H1 (cell line): Measurements from ENCODE around the gene POGZ. TPM values are rescaled to one million over a fixed set of nuclear protein-coding genes. Genes with fewer than 3 reads are reported as not detected.

ENCODE experiments used
- CTCF ChIA-PET: fragments of 300-600 bp; sonication (Branson Sonifier 250); formaldehyde crosslinking; loops from one replicate; lab custom pipeline; 2021; ENCODE audit not compliant: partially characterized antibody; lab: Charles Lee
- POLR2A ChIA-PET: fragments of 300-600 bp; sonication (Branson Sonifier 250); formaldehyde crosslinking; loops from one replicate; lab custom pipeline; 2021; ENCODE audit warnings: inconsistent platforms; ENCODE audit not compliant: partially characterized antibody; lab: Charles Lee
- DNase-seq, 2 experiments: peaks; one replicate each; pipeline versions ENCODE4 v3.0.0 to v3.0.0-alpha.2; 2010 to 2022; ENCODE audit warnings: low spot score in 2 of 2, low read depth in 1 of 2, mixed read lengths in 1 of 2
- FAIRE-seq: peaks from 2 replicates; lab custom pipeline; 2011; peaks lifted over from hg19 to GRCh38; lab: Jason Lieb, UNC
- H2AFZ ChIP-seq: 2 replicates; pipeline ENCODE4 v1.8.1; 2012; ENCODE audit warnings: low read length, inconsistent platforms
- H2AK5ac ChIP-seq: 2 replicates; pipeline ENCODE4 v1.6.1; 2013; ENCODE audit warnings: low read depth, low read length
- H2BK120ac ChIP-seq: replicated peaks from 2 replicates; pipeline ENCODE3; 2013; ENCODE audit warnings: low read depth, low read length, inconsistent platforms
- H2BK12ac ChIP-seq: 2 replicates; pipeline ENCODE4 v1.6.1; 2013; ENCODE audit warnings: low read depth, low read length
- H2BK15ac ChIP-seq: 2 replicates; pipeline ENCODE4 v1.6.1; 2013; ENCODE audit warnings: low read length
- H2BK20ac ChIP-seq: 2 replicates; pipeline ENCODE4 v1.6.1; 2013; ENCODE audit warnings: low read length
- H2BK5ac ChIP-seq: 2 replicates; pipeline ENCODE4 v1.6.1; 2013; ENCODE audit warnings: low read depth, low read length
- H3K14ac ChIP-seq: 2 replicates; pipeline ENCODE4 v1.6.1; 2013; ENCODE audit warnings: inconsistent platforms; ENCODE audit not compliant: insufficient read length
- H3K18ac ChIP-seq: 2 replicates; pipeline ENCODE4 v1.6.1; 2013; ENCODE audit warnings: low read length; ENCODE audit errors: extremely low read depth
- H3K23ac ChIP-seq: 2 replicates; pipeline ENCODE4 v1.6.1; 2013; ENCODE audit warnings: inconsistent platforms; ENCODE audit not compliant: insufficient read length
- H3K23me2 ChIP-seq: 2 replicates; pipeline ENCODE4 v1.6.1; 2013; ENCODE audit warnings: low read depth, low read length
- H3K27ac ChIP-seq: 2 replicates; pipeline ENCODE4 v1.6.1; 2011; ENCODE audit warnings: low read depth, low read length, inconsistent platforms
- H3K27me3 ChIP-seq, 4 experiments: replicated peaks in 1 of 4; 1 replicate in 1 of 4; 2 replicates in 3 of 4; pipeline versions ENCODE4 v1.6.1 to v1.8.1; 2011 to 2013; ENCODE audit warnings: low read length in 3 of 4, mild to moderate bottlenecking in 3 of 4, inconsistent platforms in 2 of 4, mixed read lengths in 2 of 4, moderate library complexity in 1 of 4; ENCODE audit not compliant: control insufficient read depth in 3 of 4, insufficient read depth in 3 of 4; ENCODE audit errors: extremely low read depth in 1 of 4
- H3K36me3 ChIP-seq, 4 experiments: 2 replicates each; pipeline versions ENCODE4 v1.6.1 to v1.8.1; 2011 to 2013; ENCODE audit warnings: mild to moderate bottlenecking in 4 of 4, low read length in 3 of 4, moderate library complexity in 2 of 4, control low read depth in 1 of 4, inconsistent platforms in 1 of 4; ENCODE audit not compliant: insufficient read depth in 4 of 4, control insufficient read depth in 2 of 4
- H3K4ac ChIP-seq: replicated peaks from 2 replicates; pipeline ENCODE3; 2013; ENCODE audit warnings: low read length, low read depth, mixed read lengths, inconsistent platforms; ENCODE audit not compliant: insufficient read length
- H3K4me1 ChIP-seq, 4 experiments: replicated peaks in 1 of 4; 1 replicate in 1 of 4; 2 replicates in 3 of 4; pipeline versions ENCODE4 v1.6.1 to v1.8.1; 2011 to 2013; ENCODE audit warnings: low read length in 3 of 4, inconsistent platforms in 2 of 4, mixed read lengths in 1 of 4; ENCODE audit not compliant: insufficient read depth in 4 of 4, control insufficient read depth in 3 of 4
- H3K4me2 ChIP-seq, 2 experiments: 2 replicates each; pipeline versions ENCODE4 v1.6.1 to v1.8.1; 2011 to 2013; ENCODE audit warnings: low read depth in 2 of 2, low read length in 2 of 2, control low read depth in 1 of 2, inconsistent platforms in 1 of 2, mild to moderate bottlenecking in 1 of 2; ENCODE audit not compliant: insufficient read depth in 1 of 2
- H3K4me3 ChIP-seq, 4 experiments: fragments of 200-600, 300-600 bp in 1 of 4; sonication (generic), shearing (Covaris generic), sonication (Bioruptor Twin) in 1 of 4; 2 replicates each; pipeline versions ENCODE4 v1.5.1 to v1.8.1; 2011 to 2016; ENCODE audit warnings: low read length in 4 of 4, low read depth in 3 of 4, control low read depth in 2 of 4, inconsistent platforms in 2 of 4, mild to moderate bottlenecking in 2 of 4, mixed read lengths in 1 of 4, moderate library complexity in 1 of 4; ENCODE audit not compliant: insufficient read depth in 2 of 4; ENCODE audit errors: extremely low read depth in 1 of 4
- H3K56ac ChIP-seq: replicated peaks from 2 replicates; pipeline ENCODE3; 2013; ENCODE audit warnings: low read depth, mild to moderate bottlenecking, mixed read lengths, low read length, inconsistent platforms; ENCODE audit not compliant: insufficient read length
- H3K79me1 ChIP-seq: 2 replicates; pipeline ENCODE4 v1.6.1; 2013; ENCODE audit warnings: low read depth, low read length, control low read depth
- H3K79me2 ChIP-seq, 2 experiments: 2 replicates each; pipeline versions ENCODE4 v1.6.1 to v1.8.1; 2012 to 2013; ENCODE audit warnings: low read length in 2 of 2, mild to moderate bottlenecking in 2 of 2, inconsistent platforms in 1 of 2; ENCODE audit not compliant: insufficient read depth in 2 of 2, control insufficient read depth in 1 of 2
- H3K9ac ChIP-seq, 4 experiments: replicated peaks in 1 of 4; 1 replicate in 1 of 4; 2 replicates in 3 of 4; pipeline versions ENCODE4 v1.6.1 to v1.8.1; 2011 to 2013; ENCODE audit warnings: low read depth in 3 of 4, low read length in 3 of 4, control low read depth in 2 of 4, mild to moderate bottlenecking in 2 of 4, moderate library complexity in 2 of 4, inconsistent platforms in 1 of 4; ENCODE audit errors: extremely low read depth in 1 of 4
- H3K9me3 ChIP-seq, 2 experiments: 2 replicates each; pipeline versions ENCODE4 v1.6.1 to v1.8.1; 2012 to 2013; ENCODE audit warnings: mild to moderate bottlenecking in 2 of 2, moderate library complexity in 2 of 2, control low read depth in 1 of 2, inconsistent platforms in 1 of 2, low read depth in 1 of 2, low read length in 1 of 2, mixed read lengths in 1 of 2; ENCODE audit not compliant: insufficient read depth in 2 of 2
- H4K20me1 ChIP-seq, 2 experiments: replicated peaks in 1 of 2; 2 replicates each; pipeline versions ENCODE3 to v1.8.1; 2011 to 2013; ENCODE audit warnings: inconsistent platforms in 2 of 2, low read length in 2 of 2, mild to moderate bottlenecking in 1 of 2; ENCODE audit not compliant: insufficient read depth in 2 of 2, control insufficient read depth in 1 of 2
- H4K5ac ChIP-seq: 2 replicates; pipeline ENCODE4 v1.6.1; 2013; ENCODE audit warnings: low read length, low read depth, mixed read lengths, inconsistent platforms; ENCODE audit not compliant: insufficient read length
- H4K8ac ChIP-seq: 2 replicates; pipeline ENCODE4 v1.8.0; 2013; ENCODE audit warnings: mild to moderate bottlenecking, moderate library complexity, low read length, inconsistent platforms; ENCODE audit not compliant: insufficient read depth; ENCODE audit errors: extremely low read depth
- H4K91ac ChIP-seq: replicated peaks from 2 replicates; pipeline ENCODE3; 2013; ENCODE audit warnings: low read length, mixed read lengths, inconsistent platforms; ENCODE audit not compliant: insufficient read length
- CBX8 ChIP-seq: fragments of 300-800, 300-1000 bp; sonication (generic); IDR thresholded peaks from 2 replicates; pipeline ENCODE4 v1.7.1; 2016; ENCODE audit warnings: low read depth, low read length, borderline replicate concordance
- EP300 ChIP-seq, 2 experiments: IDR thresholded peaks; 1 replicate in 1 of 2; 2 replicates in 1 of 2; pipeline ENCODE4 v1.6.1; 2011 to 2012; ENCODE audit warnings: low read depth in 2 of 2, low read length in 2 of 2, mild to moderate bottlenecking in 2 of 2, borderline replicate concordance in 1 of 2, inconsistent platforms in 1 of 2, moderate library complexity in 1 of 2
- JUND ChIP-seq: IDR thresholded peaks from 2 replicates; pipeline ENCODE4 v1.6.1; 2011; ENCODE audit warnings: mild to moderate bottlenecking, improper control_type of control experiment, low read length
- KDM4A ChIP-seq: IDR thresholded peaks from one replicate; pipeline ENCODE4 v1.7.1; 2012; ENCODE audit warnings: low read depth, mild to moderate bottlenecking, moderate library complexity, low read length, inconsistent platforms; ENCODE audit not compliant: severe bottlenecking
- SIN3A ChIP-seq, 2 experiments: IDR thresholded peaks in 1 of 2; conservative IDR thresholded peaks in 1 of 2; 2 replicates each; pipeline ENCODE4 v1.6.1; 2011 to 2012; ENCODE audit warnings: low read length in 2 of 2, improper control_type of control experiment in 1 of 2, low read depth in 1 of 2, mild to moderate bottlenecking in 1 of 2
- SP4 ChIP-seq: IDR thresholded peaks from 2 replicates; pipeline ENCODE4 v1.6.1; 2012; ENCODE audit warnings: low read length, inconsistent platforms
- WGBS, 2 experiments: shearing (Covaris generic) in 1 of 2; methylation state at CpG; one replicate each; pipeline versions ENCODE4 v1.1.6 to v1.1.7; 2013 to 2015; ENCODE audit warnings: low lambda C conversion rate in 2 of 2, mixed read lengths in 2 of 2, inconsistent platforms in 1 of 2, low coverage in 1 of 2, missing lambda C conversion rate in 1 of 2; ENCODE audit not compliant: insufficient replicate concordance in 2 of 2, insufficient coverage in 1 of 2, insufficient read length in 1 of 2; ENCODE audit errors: extremely low coverage in 1 of 2, missing lambda C conversion rate in 1 of 2; 5-methylcytosine and 5-hydroxymethylcytosine counted together
- polyA plus RNA-seq, 7 experiments: library from polyadenylated mRNA; depleted of rRNA in 3 of 7; stranded (reverse) in 5 of 7; unstranded in 2 of 7; fragments of >200 nt in 5 of 7; fragments of 200-250 nt in 2 of 7; gene quantifications; 1 replicate in 5 of 7; 2 replicates in 1 of 7; 4 replicates in 1 of 7; pipeline versions ENCODE4 v1.2.1 to v1.2.3, GENCODE V29; 2011 to 2013; ENCODE audit warnings: missing spikeins in 2 of 7, mixed read lengths in 2 of 7
- total RNA-seq: library from RNA; stranded (reverse); fragmentation: NEBNext Ultra II Directional; extraction: Animal tissue kit (Norgen Biotek cat#: 25700); gene quantifications from 2 replicates; pipeline ENCODE4 v1.2.1, GENCODE V29; 2021

The POGZ gene
- total and polyA plus RNA-seq, 2 of the 8 experiments (the other 6 are each of a cell fraction or from before 2014, with no cell fraction given), result 66.4 to 105 TPM

DNA sequence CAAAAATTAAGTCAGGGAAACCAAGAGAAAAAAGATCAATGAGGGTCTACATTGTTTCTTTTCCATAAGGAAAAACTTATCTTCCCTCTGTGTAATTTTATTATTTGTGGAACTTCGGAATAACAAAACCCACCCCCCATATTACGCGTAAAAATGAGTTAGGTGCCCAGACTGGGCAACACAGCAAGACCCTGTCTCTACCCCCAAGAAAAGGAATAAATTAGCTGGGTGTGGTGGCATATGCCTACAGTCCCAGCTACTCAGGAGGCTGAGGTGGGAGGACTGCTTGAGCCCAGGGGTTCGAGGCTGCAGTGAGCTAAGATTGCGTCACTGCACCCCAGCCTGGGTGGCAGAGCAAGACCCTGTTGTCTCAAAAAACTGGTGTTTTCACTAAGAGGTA is 39.5 kb downstream of the POGZ start:
- peaks cover 10 to 68% (median 47%) of the 10 kb centered on the region in 4 experiments for H3K36me3 ChIP-seq
- H2BK20ac ChIP-seq, result no peak overlapping the region
- H3K9me3 ChIP-seq, result no peaks in the 10 kb centered on the region
- TF ChIP-seq SIN3A (conservative IDR thresholded peaks at IDR 0.05 in 1 of 2, IDR thresholded peaks at IDR 0.05 in 1 of 2; ENCODE audit: low read depth in 1 of 2, low read length in 2 of 2) (no peak), JUND (no peak), KDM4A (no peak), SP4 (no peak), CBX8 (no peak), EP300 (IDR thresholded peaks at IDR 0.05; ENCODE audit: borderline replicate concordance in 1 of 2, low read depth in 2 of 2, low read length in 2 of 2) (no peak)
- no peaks in the 10 kb centered on the region for H3K4me1 ChIP-seq
- H4K20me1 ChIP-seq, result peaks cover 0 to 2% of the 10 kb centered on the region in 2 experiments
- H4K5ac ChIP-seq, result no peak overlapping the region
- H3K79me2 ChIP-seq, result no peaks in the 10 kb centered on the region
- H3K56ac ChIP-seq, result no peak overlapping the region
- WGBS, 2 experiments, result 81% methylated on average over 5 of the region's 5 CpGs; no CpG with 5 or more reads in 1 of the 2 experiments
- no peak overlapping the region for H3K4ac ChIP-seq
- H3K79me1 ChIP-seq, result no peaks in the 10 kb centered on the region
- ChIA-PET POLR2A (interaction anchor here (0.8 to 2.3 kb wide), 4 partner anchors 9 to 230 kb away, joined by 3 to 11 read pairs (median 5); partner anchors contain the start of genes PSMB4 and VPS72), CTCF (interaction anchor here (0.7 kb wide), 2 partner anchors 10 to 31 kb away, joined by 3 read pairs; no protein-coding TSS in a partner anchor)
- DNase-seq (no peak), FAIRE-seq (no peak)
- no peak overlapping the region for H3K23ac ChIP-seq
- no peak overlapping the region for H3K4me3 ChIP-seq
- no peak overlapping the region for H2BK5ac ChIP-seq
- no peak overlapping the region for H2BK12ac ChIP-seq
- H3K4me2 ChIP-seq, result no peak overlapping the region
- no peaks in the 10 kb centered on the region for H3K23me2 ChIP-seq
- no peak overlapping the region for H2AK5ac ChIP-seq
- H3K14ac ChIP-seq, result no peak overlapping the region
- no peak overlapping the region for H3K18ac ChIP-seq
- no peaks in the 10 kb centered on the region for H3K27me3 ChIP-seq
- H3K27ac ChIP-seq, result no peak overlapping the region
- H2BK15ac ChIP-seq, result no peak overlapping the region
- no peak overlapping the region for H4K91ac ChIP-seq
- no peak overlapping the region for H2AFZ ChIP-seq
- H4K8ac ChIP-seq, result no peak overlapping the region
- no peak overlapping the region for H3K9ac ChIP-seq
- H2BK120ac ChIP-seq, result no peak overlapping the region
